ENCODE results near the gene DNAJC19. TPM values are rescaled to one million over a fixed set of nuclear protein-coding genes. Genes with fewer than 3 reads are reported as not detected.

DNAJC19 gene
- 48.8 TPM for polyA plus RNA-seq
- long read RNA-seq, donor 1, transcript DNAJC19-201 (6 exons, 1,454 nt): major isoform, 28 of 42 reads
- long read RNA-seq, donor 1, transcript DNAJC19-202 (5 exons, 1,239 nt): minor isoform, 9 of 42 reads
- long read RNA-seq, donor 1, partial matches to known transcripts: 0 of 42 reads
- long read RNA-seq, donor 1, other reads (novel, unspliced or antisense): 0 of 42 reads
- long read RNA-seq, donor 2, transcript DNAJC19-201 (6 exons, 1,454 nt): major isoform, 62 of 84 reads
- long read RNA-seq, donor 2, transcript DNAJC19-202 (5 exons, 1,239 nt): minor isoform, 13 of 84 reads
- long read RNA-seq, donor 2, partial matches to known transcripts: 0 of 84 reads
- long read RNA-seq, donor 2, other reads (novel, unspliced or antisense): 0 of 84 reads
- long read RNA-seq, donor 3: 0 reads
- long read RNA-seq, donor 4, transcript DNAJC19-202 (5 exons, 1,239 nt): minor isoform, 6 of 13 reads
- long read RNA-seq, donor 4, transcript DNAJC19-201 (6 exons, 1,454 nt): major isoform, 7 of 13 reads
- long read RNA-seq, donor 4, partial matches to known transcripts: 0 of 13 reads
- long read RNA-seq, donor 4, other reads (novel, unspliced or antisense): 0 of 13 reads
- long read RNA-seq, donor 5, transcript DNAJC19-202 (5 exons, 1,239 nt): minor isoform, 5 of 34 reads
- long read RNA-seq, donor 5, transcript DNAJC19-201 (6 exons, 1,454 nt): major isoform, 22 of 34 reads
- long read RNA-seq, donor 5, partial matches to known transcripts: 0 of 34 reads
- long read RNA-seq, donor 5, other reads (novel, unspliced or antisense): 0 of 34 reads
- long read RNA-seq, donor 6, transcript DNAJC19-201 (6 exons, 1,454 nt): major isoform, 22 of 32 reads
- long read RNA-seq, donor 6, partial matches to known transcripts: 0 of 32 reads
- long read RNA-seq, donor 6, other reads (novel, unspliced or antisense): 0 of 32 reads
- long read RNA-seq, donor 7, transcript DNAJC19-201 (6 exons, 1,454 nt): major isoform, 21 of 30 reads
- long read RNA-seq, donor 7, transcript DNAJC19-202 (5 exons, 1,239 nt): minor isoform, 8 of 30 reads
- long read RNA-seq, donor 7, partial matches to known transcripts: 0 of 30 reads
- long read RNA-seq, donor 7, other reads (novel, unspliced or antisense): 0 of 30 reads
- long read RNA-seq, donor 8, transcript DNAJC19-202 (5 exons, 1,239 nt): minor isoform, 15 of 99 reads
- long read RNA-seq, donor 8, transcript DNAJC19-208 (6 exons, 828 nt): minor isoform, 5 of 99 reads
- long read RNA-seq, donor 8, transcript DNAJC19-201 (6 exons, 1,454 nt): major isoform, 71 of 99 reads
- long read RNA-seq, donor 8, partial matches to known transcripts: 0 of 99 reads
- long read RNA-seq, donor 8, other reads (novel, unspliced or antisense): 0 of 99 reads
- long read RNA-seq, donor 9, transcript DNAJC19-202 (5 exons, 1,239 nt): minor isoform, 12 of 65 reads
- long read RNA-seq, donor 9, transcript DNAJC19-208 (6 exons, 828 nt): minor isoform, 7 of 65 reads
- long read RNA-seq, donor 9, transcript DNAJC19-201 (6 exons, 1,454 nt): major isoform, 40 of 65 reads
- long read RNA-seq, donor 9, partial matches to known transcripts: 0 of 65 reads
- long read RNA-seq, donor 9, other reads (novel, unspliced or antisense): 0 of 65 reads
- long read RNA-seq, donor 10, transcript DNAJC19-208 (6 exons, 828 nt): minor isoform, 6 of 62 reads
- long read RNA-seq, donor 10, transcript DNAJC19-202 (5 exons, 1,239 nt): minor isoform, 5 of 62 reads
- long read RNA-seq, donor 10, transcript DNAJC19-201 (6 exons, 1,454 nt): major isoform, 48 of 62 reads
- long read RNA-seq, donor 10, partial matches to known transcripts: 0 of 62 reads
- long read RNA-seq, donor 10, other reads (novel, unspliced or antisense): 0 of 62 reads
- long read RNA-seq, donor 11, transcript DNAJC19-208 (6 exons, 828 nt): minor isoform, 5 of 58 reads
- long read RNA-seq, donor 11, transcript DNAJC19-202 (5 exons, 1,239 nt): minor isoform, 11 of 58 reads
- long read RNA-seq, donor 11, transcript DNAJC19-201 (6 exons, 1,454 nt): major isoform, 34 of 58 reads
- long read RNA-seq, donor 11, partial matches to known transcripts: 0 of 58 reads
- long read RNA-seq, donor 11, other reads (novel, unspliced or antisense): 0 of 58 reads

DNA sequence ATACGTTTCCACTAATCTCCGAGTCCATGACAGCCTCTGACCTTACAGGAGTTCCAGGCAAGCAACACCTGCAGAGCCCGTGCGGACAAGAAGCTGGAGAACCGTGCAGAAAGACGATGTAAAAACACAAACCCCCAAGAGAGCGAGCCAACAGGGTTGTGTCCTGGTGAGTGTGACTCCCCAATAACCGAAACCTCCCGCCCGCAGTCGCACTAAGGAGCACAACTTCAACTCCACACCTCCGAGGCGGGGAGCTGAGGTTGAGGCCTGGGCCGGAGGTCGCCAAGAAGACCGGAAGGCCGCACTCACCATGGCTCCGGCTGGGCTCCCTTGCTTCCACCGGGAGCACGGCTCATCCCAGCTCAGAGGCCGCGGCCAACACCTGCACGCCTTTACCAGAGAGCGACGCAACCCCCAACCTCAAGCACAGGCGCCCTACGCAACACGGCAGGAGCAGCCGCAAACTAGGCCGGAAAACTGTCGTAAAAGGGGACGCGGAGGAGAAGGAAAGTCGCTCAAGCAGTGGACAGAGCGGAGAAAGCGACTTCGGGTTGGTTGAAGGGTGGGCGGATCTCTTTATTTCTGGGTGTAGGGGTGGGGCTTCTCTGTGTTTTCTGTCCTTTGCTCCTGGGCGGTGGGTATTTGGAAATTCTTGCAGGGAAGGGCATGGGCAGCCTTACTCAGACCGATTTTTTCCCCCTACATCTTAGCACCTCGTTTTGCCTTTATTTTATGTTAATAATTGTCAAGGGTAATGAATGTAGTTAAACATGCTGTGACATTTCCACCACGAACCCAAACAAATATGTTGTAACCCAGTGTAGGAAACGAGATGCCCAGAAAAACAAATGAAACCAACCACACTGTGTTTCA, at the start of gene DNAJC19:
Gene DNAJC19 (minus strand): TSS at position 446 of the 873 bp plus-strand sequence. CDS start 134 bp downstream, at position 312.
- H3K4me1 ChIP-seq (ENCODE audit: control insufficient read depth, insufficient read depth, low read length): peaks cover 10% of the 10 kb centered on the region
- peaks cover 21% of the 10 kb centered on the region for H3K36me3 ChIP-seq (ENCODE audit: control insufficient read depth, insufficient read depth, low read length)
- H3K4me3 ChIP-seq (ENCODE audit: low read length): peak within 1 kb of the TSS; percentile 92
- H3K27ac ChIP-seq (ENCODE audit: low read length): peak within 1 kb of the TSS; percentile 92
- no CpG with 5 or more reads among the region's 43 CpGs for WGBS (ENCODE audit: insufficient coverage, low lambda C conversion rate)
- DNase-seq: peak; percentile 95 to 99
- H3K27me3 ChIP-seq (ENCODE audit: control insufficient read depth, insufficient read depth, low read length): no peaks in the 10 kb centered on the region
- no peaks in the 10 kb centered on the region for H3K9me3 ChIP-seq (ENCODE audit: control insufficient read depth, low read depth, low read length)

GRCh38 chr3:181030948-181031347, 41.4 kb upstream of the DNAJC19 start:
- no peaks in the 10 kb centered on the region for H3K27me3 ChIP-seq (ENCODE audit: control insufficient read depth, insufficient read depth, low read length)
- H3K36me3 ChIP-seq (ENCODE audit: control insufficient read depth, insufficient read depth, low read length): no peaks in the 10 kb centered on the region
- H3K4me3 ChIP-seq (ENCODE audit: low read length): no peak overlapping the region
- no peaks in the 10 kb centered on the region for H3K9me3 ChIP-seq (ENCODE audit: control insufficient read depth, low read depth, low read length)
- H3K27ac ChIP-seq (ENCODE audit: low read length): no peak overlapping the region
- H3K4me1 ChIP-seq (ENCODE audit: control insufficient read depth, insufficient read depth, low read length): no peaks in the 10 kb centered on the region
- no peak for DNase-seq

DNA sequence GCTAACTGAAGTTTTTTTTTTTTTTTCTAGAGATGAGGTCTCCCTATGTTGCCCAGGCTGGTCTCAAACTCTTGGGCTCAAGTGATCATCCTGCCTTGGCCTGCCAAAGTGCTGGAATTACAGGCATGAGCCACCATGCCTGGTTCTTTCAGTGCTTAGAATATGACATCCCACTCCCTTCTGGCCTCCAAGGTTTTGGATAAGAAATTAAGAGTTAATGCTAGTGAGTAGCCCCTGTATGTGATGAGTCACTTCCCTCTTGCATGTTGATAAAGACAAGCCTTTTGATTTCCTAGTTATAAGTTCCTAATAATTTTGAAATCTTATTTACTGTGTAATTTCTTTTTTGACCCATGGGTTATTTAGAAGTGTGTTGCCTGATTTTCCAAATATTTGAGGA, 35.7 kb upstream of the DNAJC19 start:
- Histone ChIP-seq H3K27me3 (ENCODE audit: control insufficient read depth, insufficient read depth, low read length) (no peaks in the 10 kb centered on the region), H3K36me3 (ENCODE audit: control insufficient read depth, insufficient read depth, low read length) (no peaks in the 10 kb centered on the region), H3K9me3 (ENCODE audit: control insufficient read depth, low read depth, low read length) (peaks cover 7% of the 10 kb centered on the region), H3K27ac (ENCODE audit: low read length) (no peak overlapping the region), H3K4me3 (ENCODE audit: low read length) (no peak overlapping the region), H3K4me1 (ENCODE audit: control insufficient read depth, insufficient read depth, low read length) (no peaks in the 10 kb centered on the region)
- DNase-seq: no peak

- no peaks in the 10 kb centered on the region for H3K27me3 ChIP-seq (ENCODE audit: control insufficient read depth, insufficient read depth, low read length)
- no peaks in the 10 kb centered on the region for H3K36me3 ChIP-seq (ENCODE audit: control insufficient read depth, insufficient read depth, low read length)
- H3K9me3 ChIP-seq (ENCODE audit: control insufficient read depth, low read depth, low read length): no peaks in the 10 kb centered on the region
- H3K4me3 ChIP-seq (ENCODE audit: low read length): no peak overlapping the region
- 40% methylated on average over 1 of the region's 2 CpGs for WGBS (ENCODE audit: insufficient coverage, low lambda C conversion rate)
- no peak overlapping the region for H3K27ac ChIP-seq (ENCODE audit: low read length)
- DNase-seq: no peak
- H3K4me1 ChIP-seq (ENCODE audit: control insufficient read depth, insufficient read depth, low read length): no peaks in the 10 kb centered on the region
These were observed 28.2 kb upstream of the DNAJC19 start for GRCh38 chr3:181017690-181018089.

- no peaks in the 10 kb centered on the region for H3K9me3 ChIP-seq (ENCODE audit: control insufficient read depth, low read depth, low read length)
- no peak overlapping the region for H3K4me3 ChIP-seq (ENCODE audit: low read length)
- H3K4me1 ChIP-seq (ENCODE audit: control insufficient read depth, insufficient read depth, low read length): no peaks in the 10 kb centered on the region
- no peak for DNase-seq
- H3K27ac ChIP-seq (ENCODE audit: low read length): no peak overlapping the region
- H3K36me3 ChIP-seq (ENCODE audit: control insufficient read depth, insufficient read depth, low read length): no peaks in the 10 kb centered on the region
- no peaks in the 10 kb centered on the region for H3K27me3 ChIP-seq (ENCODE audit: control insufficient read depth, insufficient read depth, low read length)
- no CpG with 5 or more reads among the region's 5 CpGs for WGBS (ENCODE audit: insufficient coverage, low lambda C conversion rate)
These were observed 19.7 kb upstream of the DNAJC19 start for GRCh38 chr3:181009225-181009624.

DNA sequence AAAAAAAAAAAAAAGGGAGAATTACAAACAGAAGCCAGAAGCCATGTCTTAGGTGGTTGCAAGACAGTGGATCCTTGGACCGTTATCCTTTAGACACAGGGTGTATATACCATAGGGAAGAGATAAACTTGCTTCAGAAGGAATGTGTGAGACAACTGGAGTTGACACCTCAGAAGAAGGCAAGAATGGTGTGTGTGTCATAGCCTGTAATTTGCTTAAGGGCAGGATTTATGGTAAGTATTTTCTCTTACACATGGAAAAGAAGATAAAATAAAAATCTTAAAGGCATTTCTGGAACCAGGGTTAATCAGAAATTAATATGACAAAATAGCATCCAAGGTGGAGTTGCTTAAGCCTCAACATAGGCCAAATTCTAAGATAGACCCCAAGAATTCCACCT, 19.3 kb upstream of the DNAJC19 start:
- Histone ChIP-seq H3K36me3 (ENCODE audit: control insufficient read depth, insufficient read depth, low read length) (no peaks in the 10 kb centered on the region), H3K4me1 (ENCODE audit: control insufficient read depth, insufficient read depth, low read length) (no peaks in the 10 kb centered on the region), H3K27ac (ENCODE audit: low read length) (no peak overlapping the region), H3K27me3 (ENCODE audit: control insufficient read depth, insufficient read depth, low read length) (no peaks in the 10 kb centered on the region), H3K9me3 (ENCODE audit: control insufficient read depth, low read depth, low read length) (no peaks in the 10 kb centered on the region), H3K4me3 (ENCODE audit: low read length) (no peak overlapping the region)
- no peak for DNase-seq
- WGBS (ENCODE audit: insufficient coverage, low lambda C conversion rate): no CpG with 5 or more reads among the region's 1 CpG

- H3K36me3 ChIP-seq (ENCODE audit: control insufficient read depth, insufficient read depth, low read length): no peaks in the 10 kb centered on the region
- H3K27me3 ChIP-seq (ENCODE audit: control insufficient read depth, insufficient read depth, low read length): no peaks in the 10 kb centered on the region
- no peaks in the 10 kb centered on the region for H3K9me3 ChIP-seq (ENCODE audit: control insufficient read depth, low read depth, low read length)
- no peak for DNase-seq
- no CpG with 5 or more reads among the region's 3 CpGs for WGBS (ENCODE audit: insufficient coverage, low lambda C conversion rate)
- H3K4me1 ChIP-seq (ENCODE audit: control insufficient read depth, insufficient read depth, low read length): no peaks in the 10 kb centered on the region
- H3K4me3 ChIP-seq (ENCODE audit: low read length): no peak overlapping the region
- H3K27ac ChIP-seq (ENCODE audit: low read length): no peak overlapping the region
These were observed 17.7 kb upstream of the DNAJC19 start for GRCh38 chr3:181007262-181007661.

DNA sequence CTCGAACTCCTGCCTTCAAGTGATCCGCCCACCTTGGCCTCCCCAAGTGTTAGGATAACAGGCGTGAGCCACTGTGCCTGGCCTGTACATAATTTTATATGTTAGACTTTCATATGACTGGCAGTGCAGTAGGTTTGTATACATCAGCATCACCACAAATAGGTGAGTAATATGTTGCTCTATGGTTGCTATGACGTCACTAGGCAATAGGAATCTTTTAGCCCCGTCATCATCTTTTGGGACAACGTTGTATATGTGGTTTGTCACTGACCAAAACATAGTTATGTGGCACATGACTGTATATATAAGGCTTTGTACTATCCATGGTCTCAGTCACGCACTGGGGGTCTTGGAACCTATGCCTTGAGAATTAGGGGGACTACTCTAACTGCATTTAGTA, 17.0 kb upstream of the DNAJC19 start:
- H3K36me3 ChIP-seq (ENCODE audit: control insufficient read depth, insufficient read depth, low read length): no peaks in the 10 kb centered on the region
- 88% methylated on average over 1 of the region's 7 CpGs for WGBS (ENCODE audit: insufficient coverage, low lambda C conversion rate)

More for the DNA sequence above, 17.0 kb upstream of the DNAJC19 start:
- no peaks in the 10 kb centered on the region for H3K27me3 ChIP-seq (ENCODE audit: control insufficient read depth, insufficient read depth, low read length)
- no peak overlapping the region for H3K27ac ChIP-seq (ENCODE audit: low read length)
- H3K9me3 ChIP-seq (ENCODE audit: control insufficient read depth, low read depth, low read length): no peaks in the 10 kb centered on the region
- H3K4me3 ChIP-seq (ENCODE audit: low read length): no peak overlapping the region
- no peak for DNase-seq
- no peaks in the 10 kb centered on the region for H3K4me1 ChIP-seq (ENCODE audit: control insufficient read depth, insufficient read depth, low read length)

Data from large intestine (tissue), 12 donors.